Measurements from ENCODE around the gene MAGEB4. TPM values are rescaled to one million over a fixed set of nuclear protein-coding genes. Genes with fewer than 3 reads are reported as not detected.
"Not testable (repeated sequence)": the region's sequence is repeated elsewhere in the genome, so short reads cannot be mapped to it uniquely, and the experiment has no call there.

MAGEB4 gene, protein sequence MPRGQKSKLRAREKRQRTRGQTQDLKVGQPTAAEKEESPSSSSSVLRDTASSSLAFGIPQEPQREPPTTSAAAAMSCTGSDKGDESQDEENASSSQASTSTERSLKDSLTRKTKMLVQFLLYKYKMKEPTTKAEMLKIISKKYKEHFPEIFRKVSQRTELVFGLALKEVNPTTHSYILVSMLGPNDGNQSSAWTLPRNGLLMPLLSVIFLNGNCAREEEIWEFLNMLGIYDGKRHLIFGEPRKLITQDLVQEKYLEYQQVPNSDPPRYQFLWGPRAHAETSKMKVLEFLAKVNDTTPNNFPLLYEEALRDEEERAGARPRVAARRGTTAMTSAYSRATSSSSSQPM
- not detected for total RNA-seq
- total RNA-seq (2013): not detected

DNA sequence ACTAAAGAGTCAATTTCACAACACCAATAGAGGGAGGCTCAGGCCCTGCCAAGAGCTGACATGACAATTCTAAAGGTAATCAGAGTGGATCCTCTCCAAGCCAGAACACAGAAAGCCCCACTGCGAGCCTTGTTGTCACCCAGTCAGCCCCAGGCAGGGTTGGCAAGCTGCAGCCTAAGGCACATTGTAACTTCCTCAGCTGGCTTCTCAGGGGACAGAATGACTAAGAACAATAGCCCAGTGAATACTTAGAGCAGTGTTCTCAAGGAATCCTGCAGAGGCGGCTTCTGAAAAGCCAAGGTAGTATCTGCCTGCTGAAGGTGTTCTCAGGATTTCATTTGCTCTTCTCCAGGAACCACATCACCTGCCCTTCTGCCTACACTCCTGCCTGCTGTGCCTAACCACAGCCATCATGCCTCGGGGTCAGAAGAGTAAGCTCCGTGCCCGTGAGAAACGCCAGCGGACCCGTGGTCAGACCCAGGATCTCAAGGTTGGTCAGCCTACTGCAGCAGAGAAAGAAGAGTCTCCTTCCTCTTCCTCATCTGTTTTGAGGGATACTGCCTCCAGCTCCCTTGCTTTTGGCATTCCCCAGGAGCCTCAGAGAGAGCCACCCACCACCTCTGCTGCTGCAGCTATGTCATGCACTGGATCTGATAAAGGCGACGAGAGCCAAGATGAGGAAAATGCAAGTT is at the start of gene MAGEB4:
MAGEB4 (plus strand) TSS at position 277 of the 692 bp plus-strand sequence; CDS start at position 413, 136 bp downstream.
- ATAC-seq (no peak), DNase-seq (no peak)
- Mint-ChIP-seq H3K27ac (no peak within 1 kb of the TSS), H3K4me3 (no peak within 1 kb of the TSS), H3K27me3 (ENCODE audit: low read depth in 2 of 2) (peaks cover 0 to 8% of the 10 kb centered on the region in 2 donors), H3K36me3 (no peaks in the 10 kb centered on the region), H3K9me3 (no peaks in the 10 kb centered on the region), H3K4me1 (no peaks in the 10 kb centered on the region)
- WGBS (ENCODE audit: insufficient coverage): 88% methylated on average over 10 of the region's 10 CpGs
- Histone ChIP-seq H3K4me1 (ENCODE audit: control insufficient read depth, insufficient read depth, low read length) (no peaks in the 10 kb centered on the region), H3K36me3 (ENCODE audit: control insufficient read depth, insufficient read depth, low read length) (no peaks in the 10 kb centered on the region), H3K27me3 (ENCODE audit: control insufficient read depth, insufficient read depth, low read length) (no peaks in the 10 kb centered on the region), H3K9me3 (ENCODE audit: control insufficient read depth, insufficient read depth, low read length) (no peaks in the 10 kb centered on the region), H3K4me3 (ENCODE audit: low read length) (no peak within 1 kb of the TSS), H3K27ac (ENCODE audit: low read length) (no peak within 1 kb of the TSS)
- TF ChIP-seq, protein P1, sequence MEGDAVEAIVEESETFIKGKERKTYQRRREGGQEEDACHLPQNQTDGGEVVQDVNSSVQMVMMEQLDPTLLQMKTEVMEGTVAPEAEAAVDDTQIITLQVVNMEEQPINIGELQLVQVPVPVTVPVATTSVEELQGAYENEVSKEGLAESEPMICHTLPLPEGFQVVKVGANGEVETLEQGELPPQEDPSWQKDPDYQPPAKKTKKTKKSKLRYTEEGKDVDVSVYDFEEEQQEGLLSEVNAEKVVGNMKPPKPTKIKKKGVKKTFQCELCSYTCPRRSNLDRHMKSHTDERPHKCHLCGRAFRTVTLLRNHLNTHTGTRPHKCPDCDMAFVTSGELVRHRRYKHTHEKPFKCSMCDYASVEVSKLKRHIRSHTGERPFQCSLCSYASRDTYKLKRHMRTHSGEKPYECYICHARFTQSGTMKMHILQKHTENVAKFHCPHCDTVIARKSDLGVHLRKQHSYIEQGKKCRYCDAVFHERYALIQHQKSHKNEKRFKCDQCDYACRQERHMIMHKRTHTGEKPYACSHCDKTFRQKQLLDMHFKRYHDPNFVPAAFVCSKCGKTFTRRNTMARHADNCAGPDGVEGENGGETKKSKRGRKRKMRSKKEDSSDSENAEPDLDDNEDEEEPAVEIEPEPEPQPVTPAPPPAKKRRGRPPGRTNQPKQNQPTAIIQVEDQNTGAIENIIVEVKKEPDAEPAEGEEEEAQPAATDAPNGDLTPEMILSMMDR (IDR thresholded peaks at IDR 0.05): no peak
- intact Hi-C loops (cut with micrococcal nuclease): no loop called here

DNA sequence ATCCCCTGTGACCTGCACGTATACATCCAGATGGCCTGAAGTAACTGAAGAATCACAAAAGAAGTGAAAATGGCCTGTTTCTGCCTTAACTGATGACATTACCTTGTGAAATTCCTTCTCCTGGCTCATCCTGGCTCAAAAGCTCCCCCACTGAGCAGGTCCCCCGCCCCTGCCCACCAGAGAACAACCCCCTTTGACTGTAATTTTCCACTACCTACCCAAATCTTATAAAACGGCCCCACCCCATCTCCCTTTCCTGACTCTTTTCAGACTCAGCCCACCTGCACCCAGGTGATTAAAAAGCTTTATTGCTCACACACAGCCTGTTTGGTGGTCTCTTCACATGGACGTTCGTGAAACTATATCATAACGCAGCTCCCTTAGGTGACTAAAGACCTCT is 47.9 kb upstream of the MAGEB4 start:
- intact Hi-C loops (cut with micrococcal nuclease); H3K4me3 ChIP-seq (ENCODE audit: low read length); H3K36me3 ChIP-seq (ENCODE audit: control insufficient read depth, insufficient read depth, low read length); ATAC-seq; H3K27ac Mint-ChIP-seq; H3K36me3 Mint-ChIP-seq; H3K27me3 ChIP-seq (ENCODE audit: control insufficient read depth, insufficient read depth, low read length); H3K27ac ChIP-seq (ENCODE audit: low read length); H3K4me1 ChIP-seq (ENCODE audit: control insufficient read depth, insufficient read depth, low read length); H3K4me3 Mint-ChIP-seq; DNase-seq; H3K27me3 Mint-ChIP-seq (ENCODE audit: low read depth in 2 of 2); H3K9me3 Mint-ChIP-seq; H3K9me3 ChIP-seq (ENCODE audit: control insufficient read depth, insufficient read depth, low read length); H3K4me1 Mint-ChIP-seq: not testable (repeated sequence)
- WGBS (ENCODE audit: insufficient coverage): 65% methylated on average over 2 of the region's 6 CpGs

DNA sequence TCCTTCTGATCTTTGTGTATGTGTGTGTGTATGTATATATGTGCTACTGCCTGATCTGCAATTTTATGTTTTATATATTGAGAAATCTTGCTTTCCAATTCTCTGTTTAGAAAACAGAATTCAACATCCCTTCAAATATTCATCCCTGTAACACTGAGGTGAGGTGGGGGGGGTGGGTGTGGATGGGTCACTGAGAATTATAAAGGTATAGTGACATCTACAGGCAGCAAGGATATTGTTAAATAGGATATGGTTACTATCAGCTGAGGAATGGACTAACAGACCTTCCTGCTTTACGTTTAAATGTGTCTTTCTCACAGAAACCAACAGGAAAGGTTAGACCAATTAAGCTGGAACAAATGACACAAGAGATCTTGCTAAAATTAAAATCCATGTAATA is 45.5 kb upstream of the MAGEB4 start:
- H3K9me3 ChIP-seq (ENCODE audit: control insufficient read depth, insufficient read depth, low read length): no peaks in the 10 kb centered on the region
- no peak overlapping the region for H3K4me3 ChIP-seq (ENCODE audit: low read length)
- 0% methylated on average over 1 of the region's 1 CpG for WGBS (ENCODE audit: insufficient coverage)
- intact Hi-C loops (cut with micrococcal nuclease): no loop called here
- Mint-ChIP-seq H3K36me3 (no peaks in the 10 kb centered on the region), H3K4me1 (no peaks in the 10 kb centered on the region), H3K9me3 (peaks cover 3 to 4% of the 10 kb centered on the region in 2 donors), H3K27ac (no peak overlapping the region), H3K27me3 (ENCODE audit: low read depth in 2 of 2) (peaks cover 0 to 2% of the 10 kb centered on the region in 2 donors), H3K4me3 (no peak overlapping the region)
- TF ChIP-seq, protein P1 (IDR thresholded peaks at IDR 0.05): no peak
- ATAC-seq: no peak
- H3K4me1 ChIP-seq (ENCODE audit: control insufficient read depth, insufficient read depth, low read length): no peaks in the 10 kb centered on the region
- H3K27ac ChIP-seq (ENCODE audit: low read length): no peak overlapping the region
- no peaks in the 10 kb centered on the region for H3K36me3 ChIP-seq (ENCODE audit: control insufficient read depth, insufficient read depth, low read length)
- H3K27me3 ChIP-seq (ENCODE audit: control insufficient read depth, insufficient read depth, low read length): no peaks in the 10 kb centered on the region
- no peak for DNase-seq

DNA sequence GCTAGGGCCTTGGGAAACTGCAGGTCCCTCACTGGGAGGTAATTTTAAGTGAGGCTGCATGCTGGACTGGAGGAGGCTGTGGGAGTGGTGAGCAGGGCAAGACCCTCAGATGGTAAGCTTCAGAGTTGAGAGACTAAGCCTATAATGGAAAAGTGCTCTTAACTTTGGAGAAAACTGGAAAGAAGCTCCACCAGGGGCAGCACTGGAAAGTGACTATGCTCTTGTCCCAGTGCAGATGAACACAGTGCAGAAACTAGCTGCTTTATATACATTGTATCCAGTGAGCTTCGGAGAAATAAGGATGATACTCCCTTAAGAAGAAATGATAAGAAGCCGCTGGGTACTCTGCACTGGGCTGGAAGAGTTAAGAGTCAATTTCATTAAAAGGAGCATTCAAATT is 29.6 kb upstream of the MAGEB4 start:
- H3K4me1 ChIP-seq (ENCODE audit: control insufficient read depth, insufficient read depth, low read length): no peaks in the 10 kb centered on the region
- 88% methylated on average over 2 of the region's 2 CpGs for WGBS (ENCODE audit: insufficient coverage)
- no peaks in the 10 kb centered on the region for H3K27me3 ChIP-seq (ENCODE audit: control insufficient read depth, insufficient read depth, low read length)
- H3K4me1 Mint-ChIP-seq: no peaks in the 10 kb centered on the region
- H3K9me3 ChIP-seq (ENCODE audit: control insufficient read depth, insufficient read depth, low read length): no peaks in the 10 kb centered on the region
- no peak overlapping the region for H3K27ac ChIP-seq (ENCODE audit: low read length)
- intact Hi-C loops (cut with micrococcal nuclease): no loop called here
- H3K36me3 Mint-ChIP-seq: no peaks in the 10 kb centered on the region
- no peaks in the 10 kb centered on the region for H3K9me3 Mint-ChIP-seq
- no peaks in the 10 kb centered on the region for H3K27me3 Mint-ChIP-seq (ENCODE audit: low read depth in 2 of 2)
- DNase-seq (no peak), ATAC-seq (no peak)
- H3K27ac Mint-ChIP-seq: no peak overlapping the region
- TF ChIP-seq, protein P1 (IDR thresholded peaks at IDR 0.05): no peak
- H3K4me3 Mint-ChIP-seq: no peak overlapping the region
- no peaks in the 10 kb centered on the region for H3K36me3 ChIP-seq (ENCODE audit: control insufficient read depth, insufficient read depth, low read length)
- H3K4me3 ChIP-seq (ENCODE audit: low read length): no peak overlapping the region

All from natural killer cell (primary cell).